Thyroid gland (tissue), 4 donors: ENCODE data around the gene C6.

ENCODE experiments used
- POLR2A ChIP-seq, 2 donors: fragments of 450-650 bp; IDR thresholded peaks; one replicate each; pipeline ENCODE4 v1.6.1; 2017; ENCODE audit warnings: antibody characterized with exemption in 2 of 2, mild to moderate bottlenecking in 2 of 2, moderate library complexity in 1 of 2
- TF ChIP-seq, protein P1 (sequence below), 6 experiments: fragments of 200-600 bp in 3 of 6; fragments of 450-650 bp in 3 of 6; sonication (generic) in 3 of 6; IDR thresholded peaks; one replicate each; pipeline ENCODE4 v1.5.1; 2016 to 2019; ENCODE audit warnings: antibody characterized with exemption in 6 of 6, mild to moderate bottlenecking in 2 of 6, inconsistent platforms in 1 of 6, moderate library complexity in 1 of 6

DNA sequence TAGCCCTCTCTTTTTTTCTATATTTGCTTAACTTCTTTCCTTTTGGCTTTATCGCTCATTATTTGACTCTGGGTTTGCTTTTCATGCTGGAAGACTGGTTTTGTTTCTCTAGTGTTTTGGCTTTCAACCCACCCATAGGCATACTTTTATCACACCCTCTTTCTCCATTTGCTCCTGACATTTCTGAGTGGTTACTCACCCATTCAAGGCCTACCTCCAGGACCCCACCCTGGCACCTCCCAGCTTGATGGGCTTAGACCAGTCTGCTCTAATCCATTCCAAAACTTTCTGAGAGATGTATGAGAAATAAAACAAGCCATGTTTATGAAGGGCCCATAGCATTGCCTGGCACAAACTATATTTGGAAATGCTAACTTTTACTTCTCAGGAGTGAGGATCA lies 18.1 kb downstream of the C6 start:
- TF ChIP-seq, protein P1, sequence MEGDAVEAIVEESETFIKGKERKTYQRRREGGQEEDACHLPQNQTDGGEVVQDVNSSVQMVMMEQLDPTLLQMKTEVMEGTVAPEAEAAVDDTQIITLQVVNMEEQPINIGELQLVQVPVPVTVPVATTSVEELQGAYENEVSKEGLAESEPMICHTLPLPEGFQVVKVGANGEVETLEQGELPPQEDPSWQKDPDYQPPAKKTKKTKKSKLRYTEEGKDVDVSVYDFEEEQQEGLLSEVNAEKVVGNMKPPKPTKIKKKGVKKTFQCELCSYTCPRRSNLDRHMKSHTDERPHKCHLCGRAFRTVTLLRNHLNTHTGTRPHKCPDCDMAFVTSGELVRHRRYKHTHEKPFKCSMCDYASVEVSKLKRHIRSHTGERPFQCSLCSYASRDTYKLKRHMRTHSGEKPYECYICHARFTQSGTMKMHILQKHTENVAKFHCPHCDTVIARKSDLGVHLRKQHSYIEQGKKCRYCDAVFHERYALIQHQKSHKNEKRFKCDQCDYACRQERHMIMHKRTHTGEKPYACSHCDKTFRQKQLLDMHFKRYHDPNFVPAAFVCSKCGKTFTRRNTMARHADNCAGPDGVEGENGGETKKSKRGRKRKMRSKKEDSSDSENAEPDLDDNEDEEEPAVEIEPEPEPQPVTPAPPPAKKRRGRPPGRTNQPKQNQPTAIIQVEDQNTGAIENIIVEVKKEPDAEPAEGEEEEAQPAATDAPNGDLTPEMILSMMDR (IDR thresholded peaks at IDR 0.05): no peak
- no peak for TF ChIP-seq POLR2A (IDR thresholded peaks at IDR 0.05)
